ENCODE results near the gene ROS1.

Gene ROS1

GRCh38 chr6:117280922-117281321 lies 144.8 kb downstream of the ROS1 start:
- H3K9ac ChIP-seq (ENCODE audit: low read depth, low read length), result no peak overlapping the region
- no peak overlapping the region for H3K27ac ChIP-seq (ENCODE audit: low read depth, low read length)
- H3K36me3 ChIP-seq (ENCODE audit: control insufficient read depth, insufficient read depth, low read length), result no peaks in the 10 kb centered on the region
- no peak overlapping the region for H3K4me3 ChIP-seq (ENCODE audit: low read depth, low read length)
- H3K9me3 ChIP-seq (ENCODE audit: control insufficient read depth, insufficient read depth, low read length), result no peaks in the 10 kb centered on the region
- H3K27me3 ChIP-seq (ENCODE audit: control insufficient read depth, insufficient read depth, low read length), result peaks cover 1% of the 10 kb centered on the region; the same call in 1 of the 2 replicates
- no peaks in the 10 kb centered on the region for H3K4me1 ChIP-seq (ENCODE audit: control insufficient read depth, insufficient read depth, low read length)

- H3K9ac ChIP-seq (ENCODE audit: low read depth, low read length), result no peak overlapping the region
Observed at GRCh38 chr6:117276778-117277316, 148.9 kb downstream of the ROS1 start.

GRCh38 chr6:117275711-117276110 lies 150.0 kb downstream of the ROS1 start:
- H3K27me3 ChIP-seq (ENCODE audit: control insufficient read depth, insufficient read depth, low read length), result peaks cover 53% of the 10 kb centered on the region

More at GRCh38 chr6:117276778-117277316, 148.9 kb downstream of the ROS1 start:
- H3K36me3 ChIP-seq (ENCODE audit: control insufficient read depth, insufficient read depth, low read length), result no peaks in the 10 kb centered on the region
- H3K27me3 ChIP-seq (ENCODE audit: control insufficient read depth, insufficient read depth, low read length), result peaks cover 41% of the 10 kb centered on the region
- H3K27ac ChIP-seq (ENCODE audit: low read depth, low read length), result no peak overlapping the region
- H3K4me3 ChIP-seq (ENCODE audit: low read depth, low read length), result no peak overlapping the region
- no peaks in the 10 kb centered on the region for H3K9me3 ChIP-seq (ENCODE audit: control insufficient read depth, insufficient read depth, low read length)
- 0 out of 2 replicates have a peak, but pooled peaks cover 5% of the 10 kb centered on the region for H3K4me1 ChIP-seq (ENCODE audit: control insufficient read depth, insufficient read depth, low read length)

GRCh38 chr6:117275205-117275604 lies 150.5 kb downstream of the ROS1 start:
- H3K9ac ChIP-seq (ENCODE audit: low read depth, low read length), result no peak overlapping the region
- no peaks in the 10 kb centered on the region for H3K9me3 ChIP-seq (ENCODE audit: control insufficient read depth, insufficient read depth, low read length)
- H3K4me3 ChIP-seq (ENCODE audit: low read depth, low read length), result no peak overlapping the region
- H3K4me1 ChIP-seq (ENCODE audit: control insufficient read depth, insufficient read depth, low read length), result 0 out of 2 replicates have a peak, but pooled peaks cover 11% of the 10 kb centered on the region
- no peaks in the 10 kb centered on the region for H3K36me3 ChIP-seq (ENCODE audit: control insufficient read depth, insufficient read depth, low read length)
- H3K27me3 ChIP-seq (ENCODE audit: control insufficient read depth, insufficient read depth, low read length), result peaks cover 58% of the 10 kb centered on the region
- no peak overlapping the region for H3K27ac ChIP-seq (ENCODE audit: low read depth, low read length)

More at GRCh38 chr6:117275711-117276110, 150.0 kb downstream of the ROS1 start:
- Histone ChIP-seq H3K27ac (ENCODE audit: low read depth, low read length) (no peak overlapping the region), H3K9me3 (ENCODE audit: control insufficient read depth, insufficient read depth, low read length) (no peaks in the 10 kb centered on the region), H3K9ac (ENCODE audit: low read depth, low read length) (no peak overlapping the region), H3K36me3 (ENCODE audit: control insufficient read depth, insufficient read depth, low read length) (no peaks in the 10 kb centered on the region), H3K4me1 (ENCODE audit: control insufficient read depth, insufficient read depth, low read length) (0 out of 2 replicates have a peak, but pooled peaks cover 11% of the 10 kb centered on the region), H3K4me3 (ENCODE audit: low read depth, low read length) (no peak overlapping the region)

- Histone ChIP-seq H3K27me3 (ENCODE audit: control insufficient read depth, insufficient read depth, low read length) (peaks cover 81% of the 10 kb centered on the region), H3K4me3 (ENCODE audit: low read depth, low read length) (no peak overlapping the region), H3K36me3 (ENCODE audit: control insufficient read depth, insufficient read depth, low read length) (no peaks in the 10 kb centered on the region)
Observed at GRCh38 chr6:117272891-117273290, 152.9 kb downstream of the ROS1 start.

GRCh38 chr6:117272032-117272866 lies 153.5 kb downstream of the ROS1 start:
- peak overlapping the region; percentile 29; the same call in 1 of the 2 replicates for H3K4me3 ChIP-seq (ENCODE audit: low read depth, low read length)
- H3K4me1 ChIP-seq (ENCODE audit: control insufficient read depth, insufficient read depth, low read length), result peaks cover 23% of the 10 kb centered on the region
- no peak overlapping the region for H3K27ac ChIP-seq (ENCODE audit: low read depth, low read length)
- no peaks in the 10 kb centered on the region for H3K9me3 ChIP-seq (ENCODE audit: control insufficient read depth, insufficient read depth, low read length)
- H3K27me3 ChIP-seq (ENCODE audit: control insufficient read depth, insufficient read depth, low read length), result peaks cover 87% of the 10 kb centered on the region
- no peaks in the 10 kb centered on the region for H3K36me3 ChIP-seq (ENCODE audit: control insufficient read depth, insufficient read depth, low read length)
- no peak overlapping the region for H3K9ac ChIP-seq (ENCODE audit: low read depth, low read length)

More at GRCh38 chr6:117272891-117273290, 152.9 kb downstream of the ROS1 start:
- no peaks in the 10 kb centered on the region for H3K9me3 ChIP-seq (ENCODE audit: control insufficient read depth, insufficient read depth, low read length)
- no peak overlapping the region for H3K9ac ChIP-seq (ENCODE audit: low read depth, low read length)
- no peak overlapping the region for H3K27ac ChIP-seq (ENCODE audit: low read depth, low read length)
- H3K4me1 ChIP-seq (ENCODE audit: control insufficient read depth, insufficient read depth, low read length), result peaks cover 21% of the 10 kb centered on the region

- Histone ChIP-seq H3K27ac (ENCODE audit: low read depth, low read length) (no peak overlapping the region), H3K9me3 (ENCODE audit: control insufficient read depth, insufficient read depth, low read length) (no peaks in the 10 kb centered on the region), H3K4me3 (ENCODE audit: low read depth, low read length) (peak overlapping the region; percentile 67), H3K4me1 (ENCODE audit: control insufficient read depth, insufficient read depth, low read length) (peaks cover 30% of the 10 kb centered on the region), H3K27me3 (ENCODE audit: control insufficient read depth, insufficient read depth, low read length) (peaks cover 99% of the 10 kb centered on the region), H3K9ac (ENCODE audit: low read depth, low read length) (no peak overlapping the region), H3K36me3 (ENCODE audit: control insufficient read depth, insufficient read depth, low read length) (no peaks in the 10 kb centered on the region)
Observed at GRCh38 chr6:117270843-117271507, 154.8 kb downstream of the ROS1 start.

- H3K9me3 ChIP-seq (ENCODE audit: control insufficient read depth, insufficient read depth, low read length), result no peaks in the 10 kb centered on the region
- no peak overlapping the region for H3K9ac ChIP-seq (ENCODE audit: low read depth, low read length)
- no peak overlapping the region for H3K27ac ChIP-seq (ENCODE audit: low read depth, low read length)
- H3K27me3 ChIP-seq (ENCODE audit: control insufficient read depth, insufficient read depth, low read length), result peaks cover 100% of the 10 kb centered on the region
- H3K36me3 ChIP-seq (ENCODE audit: control insufficient read depth, insufficient read depth, low read length), result no peaks in the 10 kb centered on the region
- peak overlapping the region; percentile 67 for H3K4me3 ChIP-seq (ENCODE audit: low read depth, low read length)
- H3K4me1 ChIP-seq (ENCODE audit: control insufficient read depth, insufficient read depth, low read length), result peaks cover 30% of the 10 kb centered on the region
Observed at GRCh38 chr6:117270055-117270842, 155.5 kb downstream of the ROS1 start.

GRCh38 chr6:117269638-117270054 lies 156.1 kb downstream of the ROS1 start:
- no peak overlapping the region for H3K27ac ChIP-seq (ENCODE audit: low read depth, low read length)
- no peaks in the 10 kb centered on the region for H3K9me3 ChIP-seq (ENCODE audit: control insufficient read depth, insufficient read depth, low read length)
- no peaks in the 10 kb centered on the region for H3K36me3 ChIP-seq (ENCODE audit: control insufficient read depth, insufficient read depth, low read length)
- H3K9ac ChIP-seq (ENCODE audit: low read depth, low read length), result no peak overlapping the region
- peaks cover 31% of the 10 kb centered on the region for H3K4me1 ChIP-seq (ENCODE audit: control insufficient read depth, insufficient read depth, low read length)
- H3K27me3 ChIP-seq (ENCODE audit: control insufficient read depth, insufficient read depth, low read length), result peaks cover 100% of the 10 kb centered on the region
- H3K4me3 ChIP-seq (ENCODE audit: low read depth, low read length), result peak overlapping the region; percentile 67

GRCh38 chr6:117268924-117269323 lies 156.8 kb downstream of the ROS1 start:
- Histone ChIP-seq H3K27ac (ENCODE audit: low read depth, low read length) (no peak overlapping the region), H3K27me3 (ENCODE audit: control insufficient read depth, insufficient read depth, low read length) (peaks cover 100% of the 10 kb centered on the region), H3K9ac (ENCODE audit: low read depth, low read length) (no peak overlapping the region), H3K4me1 (ENCODE audit: control insufficient read depth, insufficient read depth, low read length) (peaks cover 36% of the 10 kb centered on the region), H3K9me3 (ENCODE audit: control insufficient read depth, insufficient read depth, low read length) (no peaks in the 10 kb centered on the region), H3K36me3 (ENCODE audit: control insufficient read depth, insufficient read depth, low read length) (no peaks in the 10 kb centered on the region), H3K4me3 (ENCODE audit: low read depth, low read length) (no peak overlapping the region)
